MM.1S (cell line): Measurements from ENCODE around the gene SYNE2.

ENCODE experiments used
- EZH2phosphoT487 ChIP-seq: fragments of 300-600 bp; sonication (generic); IDR thresholded peaks from 2 replicates; pipeline ENCODE4 v1.6.1; 2018; ENCODE audit warnings: antibody characterized with exemption, low read length
- TF ChIP-seq, protein P1 (sequence below): fragments of 300-600 bp; sonication (generic); IDR thresholded peaks from 2 replicates; pipeline ENCODE4 v1.5.1; 2016; ENCODE audit warnings: antibody characterized with exemption, low read length, mixed read lengths

DNA sequence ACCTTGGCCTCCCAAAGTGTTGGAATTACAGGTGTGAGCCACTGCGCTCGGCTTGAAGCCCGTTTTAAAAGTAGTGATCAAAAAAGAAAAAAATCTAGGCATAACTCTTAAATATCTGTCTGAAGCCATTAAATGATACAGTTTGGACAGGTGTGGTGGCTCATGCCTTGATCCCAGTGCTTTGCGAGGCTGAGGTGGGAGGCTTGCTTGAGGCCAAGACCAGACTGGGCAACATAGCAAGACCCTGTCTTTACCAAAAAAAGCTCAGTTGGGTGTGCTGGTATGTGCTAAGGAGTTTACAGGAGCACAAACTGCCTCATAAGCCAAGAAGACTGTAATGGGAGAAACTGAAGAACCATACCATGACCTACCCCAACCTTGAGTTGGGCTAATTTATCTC lies 26.0 kb downstream of the SYNE2 start:
- no peak for TF ChIP-seq EZH2phosphoT487
- TF ChIP-seq, protein P1, sequence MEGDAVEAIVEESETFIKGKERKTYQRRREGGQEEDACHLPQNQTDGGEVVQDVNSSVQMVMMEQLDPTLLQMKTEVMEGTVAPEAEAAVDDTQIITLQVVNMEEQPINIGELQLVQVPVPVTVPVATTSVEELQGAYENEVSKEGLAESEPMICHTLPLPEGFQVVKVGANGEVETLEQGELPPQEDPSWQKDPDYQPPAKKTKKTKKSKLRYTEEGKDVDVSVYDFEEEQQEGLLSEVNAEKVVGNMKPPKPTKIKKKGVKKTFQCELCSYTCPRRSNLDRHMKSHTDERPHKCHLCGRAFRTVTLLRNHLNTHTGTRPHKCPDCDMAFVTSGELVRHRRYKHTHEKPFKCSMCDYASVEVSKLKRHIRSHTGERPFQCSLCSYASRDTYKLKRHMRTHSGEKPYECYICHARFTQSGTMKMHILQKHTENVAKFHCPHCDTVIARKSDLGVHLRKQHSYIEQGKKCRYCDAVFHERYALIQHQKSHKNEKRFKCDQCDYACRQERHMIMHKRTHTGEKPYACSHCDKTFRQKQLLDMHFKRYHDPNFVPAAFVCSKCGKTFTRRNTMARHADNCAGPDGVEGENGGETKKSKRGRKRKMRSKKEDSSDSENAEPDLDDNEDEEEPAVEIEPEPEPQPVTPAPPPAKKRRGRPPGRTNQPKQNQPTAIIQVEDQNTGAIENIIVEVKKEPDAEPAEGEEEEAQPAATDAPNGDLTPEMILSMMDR: no peak
